GM21619 (cell line): Measurements from ENCODE around the gene CPA1.

ENCODE experiments used
- ATAC-seq: cut with Tn5 transposase; IDR thresholded peaks from one replicate; pipeline ENCODE4 v1.9.1; 2021; ENCODE audit not compliant: unreplicated experiment

The CPA1 gene

DNA sequence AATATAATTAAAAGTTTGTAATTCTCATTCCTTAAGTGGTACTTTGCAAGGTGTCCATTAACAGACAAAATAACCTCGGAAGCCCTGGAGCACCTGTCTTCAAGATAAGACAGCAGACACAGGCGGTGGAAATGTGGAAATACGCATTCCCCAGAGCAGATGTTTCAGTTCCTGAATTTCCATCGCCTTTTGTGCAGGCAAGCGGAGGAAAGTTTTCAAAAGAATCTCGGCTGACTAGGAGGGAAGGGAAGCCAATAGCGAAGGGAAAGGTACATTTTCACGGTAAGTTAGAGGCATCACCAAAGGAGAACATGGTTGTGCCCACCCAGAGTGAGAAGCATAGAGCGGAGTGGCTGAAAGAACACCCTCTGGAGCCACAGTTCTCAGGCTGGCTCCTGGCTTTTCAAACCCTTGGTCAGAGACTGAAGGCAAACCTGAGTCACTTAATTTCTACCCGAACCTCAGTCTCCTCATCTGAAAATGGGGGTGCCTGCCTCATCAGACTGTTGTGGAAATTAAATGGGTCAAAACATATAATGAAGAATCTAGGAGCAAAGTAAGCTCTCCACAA, 13.6 kb downstream of the CPA1 start:
- ATAC-seq = no peak

DNA sequence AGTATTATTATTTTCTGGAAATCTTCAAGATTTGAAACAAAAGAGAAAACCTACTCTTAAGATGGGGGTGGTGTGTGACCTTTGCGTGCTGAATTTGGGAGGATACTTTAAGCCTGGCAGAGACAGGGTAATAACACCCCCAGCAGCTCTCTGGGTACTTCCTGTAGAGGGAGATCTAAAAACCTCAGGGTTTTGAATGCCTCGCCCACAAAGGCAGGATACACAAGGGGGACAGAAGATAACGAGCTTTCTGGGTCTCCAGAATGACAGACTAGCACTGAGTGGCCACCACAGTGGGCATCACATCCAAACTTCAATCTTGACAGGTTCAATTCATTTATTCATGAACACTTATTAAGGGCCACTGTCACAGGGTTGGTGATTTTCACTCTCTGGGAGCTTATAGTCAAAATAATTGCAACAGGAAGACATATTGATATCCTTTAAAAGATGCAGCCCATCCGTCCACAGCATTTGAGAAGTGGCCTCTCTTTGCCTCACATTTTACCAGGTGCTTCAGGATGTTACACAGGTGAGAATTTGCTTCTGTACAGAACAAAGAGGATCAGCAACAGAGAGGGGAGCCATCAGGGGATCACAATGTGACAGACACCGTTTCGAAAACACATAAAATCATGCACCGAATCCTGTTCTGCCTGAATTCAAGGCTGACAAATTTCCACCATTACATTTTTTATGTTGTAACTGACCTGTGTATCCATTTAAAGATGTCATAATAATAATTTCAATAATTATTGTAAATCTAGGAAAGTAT, 14.3 kb downstream of the CPA1 start:
- no peak for ATAC-seq

DNA sequence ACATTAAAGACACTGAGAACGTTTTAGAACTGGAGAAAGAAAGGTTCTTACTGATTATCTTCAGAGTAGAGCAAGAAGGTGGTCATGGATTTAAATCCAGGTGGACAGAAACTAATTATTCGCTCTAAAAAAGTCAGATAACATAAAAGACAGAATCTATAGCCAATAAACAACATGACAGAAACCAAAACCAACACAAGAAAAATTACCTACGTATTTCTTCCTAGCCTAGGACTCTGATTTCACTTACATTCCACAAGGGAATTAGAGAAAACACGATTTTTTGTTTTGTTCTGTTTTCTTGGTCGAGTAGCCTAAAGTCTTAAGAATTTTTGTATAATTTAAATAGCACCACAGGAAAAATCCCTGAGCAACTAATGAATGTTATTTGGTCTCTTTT, 15.1 kb downstream of the CPA1 start:
- ATAC-seq = no peak

DNA sequence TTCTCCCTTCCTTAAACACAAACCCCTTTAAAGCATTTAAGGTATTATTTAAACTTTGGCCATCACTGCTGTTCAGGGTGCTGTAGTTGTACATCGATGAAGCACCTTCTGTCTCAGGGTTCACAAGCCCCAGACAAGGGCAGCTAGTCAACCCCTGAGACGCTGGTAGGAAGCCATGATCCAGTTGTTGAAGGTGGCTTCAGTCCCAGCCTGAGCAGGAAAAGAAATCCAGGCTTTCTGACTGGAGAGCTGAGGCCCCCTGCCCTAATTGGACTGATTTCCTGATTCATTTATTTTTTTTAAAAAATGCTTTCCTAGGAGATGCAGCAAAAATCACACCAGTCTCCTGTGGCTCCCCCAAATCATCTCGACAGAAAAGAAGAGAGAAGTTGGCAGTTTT, 15.8 kb downstream of the CPA1 start:
- ATAC-seq = no peak

DNA sequence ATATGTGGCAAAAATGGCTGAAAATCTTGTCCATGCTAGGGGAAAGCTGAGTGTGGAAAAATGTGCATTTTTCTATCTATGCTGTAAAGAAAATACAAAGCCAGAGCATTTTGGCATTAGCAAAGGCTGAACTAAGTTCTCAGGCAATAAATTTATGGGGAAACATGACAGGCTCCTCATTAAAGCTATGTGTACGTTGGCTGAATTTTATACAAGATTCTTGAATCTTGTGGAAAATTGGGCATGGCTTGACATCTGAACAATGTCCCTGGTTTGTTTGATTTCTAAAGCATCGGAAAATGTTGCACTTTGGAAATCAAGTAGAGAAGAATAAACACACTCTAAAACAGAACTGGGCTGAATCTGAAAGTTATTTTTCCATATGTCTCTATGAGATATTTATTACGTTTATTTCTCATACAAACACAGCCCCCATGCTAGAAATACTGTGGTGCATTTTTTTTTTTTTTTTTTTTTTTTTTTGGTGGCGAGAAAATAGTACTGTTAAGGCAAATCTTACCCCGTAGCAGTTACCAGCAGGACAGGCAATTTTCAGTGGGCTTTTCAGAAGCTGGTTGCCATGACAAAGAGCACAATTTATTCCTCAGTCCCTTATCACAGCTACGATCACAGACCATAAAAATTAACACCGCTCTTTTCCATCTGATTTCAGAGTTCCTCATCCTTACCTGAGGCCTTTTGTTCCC, 16.9 kb downstream of the CPA1 start:
- ATAC-seq = no peak

DNA sequence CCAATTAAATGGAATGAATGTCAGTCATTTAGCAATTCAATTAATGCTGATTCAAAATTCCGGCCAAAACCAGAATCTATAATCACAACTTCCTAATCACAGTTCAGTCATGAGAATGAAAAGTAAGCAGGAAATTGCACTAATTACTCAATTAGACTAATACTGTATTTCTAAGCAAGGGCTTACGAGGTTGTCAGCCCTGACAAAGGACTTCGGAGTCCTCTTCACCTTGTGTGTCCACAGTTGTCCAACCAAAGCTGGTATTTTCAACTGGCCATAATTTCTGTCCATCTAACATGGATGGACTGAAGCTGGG, 17.4 kb downstream of the CPA1 start:
- no peak for ATAC-seq

DNA sequence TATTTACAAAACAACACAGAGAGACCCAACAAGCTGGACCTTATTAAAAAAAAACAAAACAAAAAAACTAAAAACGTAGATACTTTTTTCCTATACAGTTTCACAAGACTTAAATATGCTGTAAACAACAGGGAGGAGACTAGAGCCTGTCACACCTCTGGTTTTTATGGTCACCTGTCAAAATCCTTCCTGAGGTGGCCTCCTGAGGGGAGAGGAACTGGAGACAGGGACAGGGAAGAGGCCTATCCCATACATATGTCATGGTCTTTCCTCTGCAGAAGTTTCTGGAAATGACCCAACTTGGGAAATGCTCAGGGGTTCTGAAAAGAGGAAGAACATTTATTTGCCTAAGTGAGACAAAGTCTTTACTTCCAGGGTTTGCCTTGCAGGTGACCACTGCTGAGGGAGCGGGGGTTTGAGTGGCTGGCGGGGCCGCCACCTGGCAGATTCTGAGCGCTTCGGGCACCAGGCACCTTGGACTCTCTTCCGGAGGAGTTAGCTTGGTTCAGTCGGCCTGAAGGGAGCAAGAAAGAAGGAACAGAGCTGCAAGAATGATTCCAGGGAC, 18.3 kb downstream of the CPA1 start:
- no peak for ATAC-seq

DNA sequence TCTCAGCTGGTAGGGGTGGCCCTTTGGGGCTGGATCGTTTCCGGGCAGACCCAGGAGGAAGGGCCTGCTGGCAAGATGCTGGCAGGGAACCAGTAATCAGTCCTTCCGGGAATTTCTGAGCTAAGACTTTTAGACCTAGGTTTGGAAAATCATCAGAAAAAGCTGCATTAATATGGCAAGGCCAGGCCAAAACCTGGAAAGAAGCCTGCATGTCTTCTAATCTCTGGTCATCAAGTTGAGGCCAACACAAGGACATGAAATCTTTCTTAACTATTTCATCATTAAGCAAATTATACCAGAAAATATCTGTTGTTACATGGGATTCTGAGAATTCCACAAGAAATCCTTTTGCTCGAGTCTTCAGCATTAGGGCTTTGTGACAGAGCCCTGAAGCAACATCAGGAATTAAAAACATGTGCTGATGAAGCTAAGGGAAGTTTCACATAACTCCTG, 19.9 kb downstream of the CPA1 start:
- no peak for ATAC-seq

DNA sequence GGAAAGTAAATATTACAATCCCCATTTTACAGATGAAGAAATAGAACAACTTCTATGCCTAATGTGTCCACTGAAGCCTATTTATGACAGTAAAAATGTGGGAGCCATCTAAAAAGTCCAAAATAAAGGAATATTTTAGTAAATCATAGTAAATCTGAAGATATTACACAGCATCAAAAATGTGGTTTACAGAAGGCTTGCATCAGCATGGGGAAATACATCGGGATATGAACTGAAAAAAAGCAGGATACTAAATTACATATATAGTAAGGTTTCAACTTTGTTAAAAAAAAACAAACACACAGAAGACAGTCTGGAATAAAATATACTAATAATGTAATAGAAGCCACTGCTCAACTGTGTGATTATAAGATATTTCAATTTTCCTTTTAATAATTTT, 20.8 kb downstream of the CPA1 start:
- ATAC-seq = no peak

DNA sequence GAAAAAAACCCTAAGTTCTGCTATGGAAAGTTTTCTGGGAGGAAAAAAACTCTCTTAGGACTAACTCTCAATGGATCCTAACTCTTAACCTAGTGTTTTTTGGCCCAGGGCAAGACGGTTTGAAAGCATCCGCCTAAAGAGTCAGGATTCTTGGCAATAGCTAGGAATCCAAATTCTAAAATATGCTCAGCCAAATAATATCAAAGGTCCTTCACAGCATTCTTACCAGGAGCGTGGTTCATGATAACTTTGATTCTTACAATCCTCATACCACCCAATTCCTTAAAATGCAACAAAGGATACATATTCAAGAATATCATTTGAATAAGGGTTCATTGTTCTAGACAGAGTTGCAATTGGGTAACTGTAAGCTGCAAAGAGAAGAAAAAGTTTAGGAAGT, 21.3 kb downstream of the CPA1 start:
- no peak for ATAC-seq

DNA sequence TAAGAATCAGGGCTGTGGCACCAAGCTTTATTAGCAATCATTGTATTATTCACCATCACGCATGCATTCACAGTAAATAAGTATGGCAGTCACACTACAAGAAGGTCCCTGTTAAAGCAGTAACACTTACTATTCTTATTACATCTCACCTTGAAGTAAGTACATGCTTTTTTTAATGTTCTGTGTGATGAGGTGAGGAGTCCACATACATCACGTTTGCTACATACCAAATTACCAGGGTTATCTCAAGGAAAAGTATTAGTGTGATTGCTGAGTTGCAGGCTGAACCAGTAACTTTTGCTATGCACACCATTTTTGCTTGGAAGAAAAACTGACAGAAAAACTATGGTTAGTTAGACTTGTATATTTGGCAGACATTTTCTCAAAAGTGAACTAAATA, 24.7 kb downstream of the CPA1 start:
- ATAC-seq = no peak

DNA sequence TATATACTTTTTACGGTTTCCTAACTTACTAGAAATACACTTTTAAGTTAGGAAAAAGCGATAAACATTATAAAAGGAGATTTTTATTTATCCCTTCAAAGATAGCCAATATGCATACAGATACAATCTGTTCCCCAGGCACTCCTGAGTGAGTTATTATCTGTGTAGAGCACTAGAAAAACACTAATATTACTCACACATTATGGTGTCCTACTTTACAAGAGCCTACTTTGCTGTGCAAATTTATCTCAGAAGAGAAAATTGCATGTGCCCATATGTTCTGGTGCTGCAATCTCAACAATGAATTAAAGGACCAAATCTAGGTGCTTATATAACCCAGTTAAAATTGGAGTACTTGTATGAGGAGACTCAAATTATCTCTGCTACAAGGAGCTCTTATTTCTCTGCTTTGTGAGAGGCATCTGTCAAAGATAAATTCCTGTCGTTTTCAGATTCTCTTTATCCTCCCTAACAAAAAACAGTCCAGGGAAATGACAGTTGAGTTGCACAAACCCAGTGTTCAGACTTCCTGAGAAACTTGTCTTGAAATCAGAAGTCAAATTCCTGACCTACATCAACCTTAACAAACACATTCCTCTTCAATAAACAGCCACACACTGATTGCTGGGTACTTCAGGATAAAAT, 28.9 kb downstream of the CPA1 start:
- ATAC-seq = no peak

DNA sequence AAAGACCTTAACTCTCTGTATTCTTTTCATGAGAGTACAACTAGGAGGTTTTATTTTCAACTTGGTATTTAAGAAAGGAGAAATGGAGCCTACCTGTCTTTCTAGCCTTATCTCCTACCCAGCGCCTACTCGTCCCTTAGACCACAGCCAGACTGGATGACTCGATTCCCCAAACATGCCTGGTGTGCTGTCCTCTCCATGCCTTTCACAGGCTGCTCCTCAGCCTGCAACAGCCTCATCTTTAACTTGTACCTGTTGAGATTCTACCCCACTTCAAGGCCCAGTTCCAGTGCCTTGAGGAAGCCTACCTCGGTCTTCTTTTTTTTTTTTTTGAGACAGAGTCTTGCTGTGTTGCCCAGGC, 29.4 kb downstream of the CPA1 start:
- no peak for ATAC-seq

DNA sequence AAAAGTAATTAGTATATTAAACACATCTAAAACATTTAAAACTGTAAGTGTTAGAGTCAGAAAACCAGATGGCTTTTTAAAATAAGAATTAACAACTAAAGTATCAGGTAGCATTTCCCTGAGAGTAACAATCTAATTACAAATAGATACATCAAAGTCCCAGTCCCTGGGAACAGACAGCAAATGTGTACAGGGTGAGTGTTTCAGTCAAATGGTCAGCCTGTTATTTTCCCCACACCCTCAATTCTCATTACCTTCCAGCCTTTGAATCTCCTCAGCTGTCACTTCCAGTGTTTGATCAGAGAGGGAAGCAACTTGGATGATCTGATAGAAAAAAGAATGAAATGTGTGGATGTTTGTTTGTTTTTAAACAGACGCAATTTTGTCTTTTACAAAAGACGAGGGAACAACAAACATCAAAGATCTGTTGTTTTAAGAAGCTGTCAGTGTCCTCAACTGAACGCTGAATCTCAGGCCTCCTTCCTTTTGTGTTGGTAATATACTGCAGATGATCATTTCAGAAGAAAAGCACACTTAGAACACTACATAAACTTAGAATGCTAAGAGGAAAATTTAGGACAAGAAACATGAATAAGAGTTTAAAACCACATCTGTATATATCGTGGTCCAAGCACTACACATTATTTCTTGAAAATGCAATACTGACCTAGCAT, 30.7 kb downstream of the CPA1 start:
- no peak for ATAC-seq

DNA sequence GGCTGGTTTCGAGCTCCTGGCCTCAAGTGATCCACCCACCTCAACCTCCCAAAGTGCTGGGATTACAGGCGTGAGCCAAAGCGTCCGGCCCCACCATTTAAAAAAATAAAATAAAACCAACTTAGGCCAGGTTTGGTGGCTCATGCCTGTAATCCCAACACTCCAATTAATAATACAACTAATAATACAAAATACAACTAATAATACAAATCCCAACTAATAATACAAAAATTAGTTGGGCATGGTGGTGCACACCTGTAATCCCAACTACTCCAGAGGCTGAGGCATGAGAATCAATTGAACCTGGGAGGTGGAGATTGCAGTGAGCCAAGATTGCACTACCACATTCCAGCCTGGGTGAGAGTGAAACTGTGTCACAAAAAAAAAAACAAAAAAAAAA, 32.9 kb downstream of the CPA1 start:
- ATAC-seq = no peak

DNA sequence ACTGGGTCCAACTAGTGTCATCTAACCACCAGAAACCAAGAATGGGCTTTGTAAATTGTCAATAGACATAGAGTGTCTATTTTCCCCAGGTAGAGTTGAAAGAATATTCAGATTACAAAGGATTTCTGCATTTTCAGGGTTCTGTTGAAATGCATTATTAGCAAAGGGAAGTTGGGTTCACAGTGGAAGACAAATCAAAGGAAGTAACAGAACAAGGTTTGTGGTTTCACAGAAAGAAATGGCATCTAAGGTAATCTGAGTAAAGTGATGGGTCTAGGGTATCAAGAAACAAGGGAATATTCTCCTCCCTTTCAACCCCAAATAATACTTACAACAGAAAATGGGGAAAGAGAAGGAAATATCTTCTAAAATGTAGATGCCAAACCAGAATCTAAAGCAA, 34.7 kb downstream of the CPA1 start:
- no peak for ATAC-seq

DNA sequence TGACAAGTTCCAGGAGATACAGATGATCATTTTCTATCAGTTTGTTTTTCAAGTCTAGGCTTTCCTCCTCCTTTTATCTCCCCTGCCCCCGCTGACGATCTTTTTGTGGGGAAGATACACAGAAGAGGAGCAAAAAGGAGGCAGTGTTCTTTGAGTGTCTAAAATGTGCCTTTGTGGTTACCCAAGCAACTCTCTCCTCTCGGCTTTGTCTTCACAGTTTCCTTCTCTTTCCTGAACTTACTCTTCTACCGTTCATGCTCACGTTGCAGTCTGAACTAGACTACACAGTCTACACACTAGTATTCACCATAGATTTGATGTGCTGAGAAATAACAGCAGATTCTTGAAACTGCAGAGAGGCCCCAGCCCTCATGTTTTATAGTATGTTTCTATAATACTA, 36.9 kb downstream of the CPA1 start:
- ATAC-seq = no peak

DNA sequence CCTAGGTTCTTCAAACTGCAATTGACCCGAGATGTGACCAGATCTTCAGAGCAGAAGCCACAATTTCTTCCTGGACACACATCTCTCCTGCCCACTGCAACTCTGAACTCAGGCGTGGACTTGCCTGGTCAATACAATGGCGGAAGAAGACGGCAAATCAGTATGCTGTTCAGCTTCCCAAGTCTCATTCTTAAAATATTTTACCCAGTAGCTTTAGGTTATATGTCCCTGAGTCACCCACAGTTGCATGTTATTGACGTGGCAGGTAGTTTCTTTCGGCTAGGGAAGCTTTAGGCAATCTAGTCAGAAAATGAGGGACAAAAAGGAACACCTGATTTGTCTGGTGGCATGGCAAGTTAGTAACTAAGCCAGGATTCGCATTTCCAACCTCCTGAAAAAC, 38.0 kb downstream of the CPA1 start:
- no peak for ATAC-seq

DNA sequence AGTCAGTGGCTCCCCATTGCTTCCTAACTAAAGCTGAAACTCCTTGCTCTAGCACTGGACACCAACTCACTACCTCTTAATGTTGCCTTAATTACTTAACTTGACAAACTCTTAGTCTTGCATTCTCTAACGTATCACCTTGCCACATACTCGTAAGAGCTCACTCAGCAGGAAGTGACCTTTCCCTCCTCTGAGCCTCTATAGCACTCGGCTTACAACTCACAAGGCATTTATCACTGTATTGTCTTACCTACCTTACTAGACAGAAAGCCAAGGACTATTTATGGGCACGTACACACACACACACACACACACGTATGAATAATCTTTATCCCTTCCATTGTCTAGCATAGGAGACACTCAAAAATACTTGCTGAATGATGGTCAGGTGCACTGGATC, 39.4 kb downstream of the CPA1 start:
- ATAC-seq = no peak

DNA sequence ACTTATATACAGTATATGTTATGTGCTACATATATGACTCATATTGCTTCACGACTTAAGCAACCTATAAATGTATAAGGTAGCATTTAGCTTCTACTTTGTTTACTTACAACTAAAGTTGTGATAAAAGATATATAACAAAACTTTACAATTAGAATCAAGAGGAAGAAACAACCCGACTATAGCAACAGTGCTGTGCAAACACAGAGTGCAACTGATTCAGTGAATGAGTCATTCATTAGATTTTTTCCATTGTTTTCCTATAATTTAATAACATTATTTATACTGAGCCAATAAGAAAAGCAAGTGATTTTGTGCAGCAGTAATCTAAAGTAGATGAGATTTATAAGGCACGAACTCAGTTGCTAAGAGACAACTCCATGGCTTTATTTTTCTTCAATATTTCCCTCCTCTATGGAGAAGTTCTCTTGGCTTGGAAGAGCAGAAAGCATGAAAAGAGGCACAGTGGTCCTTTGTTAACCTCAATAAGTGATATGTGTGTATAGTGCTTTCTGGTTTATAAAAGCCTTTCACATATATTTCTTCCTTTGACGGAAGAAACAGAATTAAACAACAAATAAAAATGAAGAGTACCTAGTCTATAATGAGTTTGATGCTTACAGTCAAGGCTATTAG, 40.8 kb downstream of the CPA1 start:
- ATAC-seq = no peak

DNA sequence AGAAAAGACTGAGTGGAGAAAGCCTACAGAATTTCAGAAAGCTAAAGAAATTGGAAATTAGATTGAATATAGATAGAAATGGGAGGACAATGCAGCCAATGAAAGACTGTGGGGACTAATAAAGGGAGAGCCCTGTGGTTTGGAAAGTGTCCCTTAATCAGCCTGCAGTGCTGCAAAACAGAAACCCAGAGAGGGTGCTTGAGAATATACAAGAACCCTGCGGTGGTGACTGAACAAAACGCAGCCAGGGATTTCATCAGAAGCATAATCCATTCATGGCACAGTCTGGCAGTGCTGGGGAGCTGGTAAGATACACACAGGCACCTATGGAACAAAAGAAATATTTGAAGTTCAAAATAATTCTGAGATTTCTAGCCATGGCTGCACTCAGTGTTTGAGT, 41.4 kb downstream of the CPA1 start:
- ATAC-seq = no peak
